SJSA1 (cell line): ENCODE results near the gene PACS1. TPM values are rescaled to one million over a fixed set of nuclear protein-coding genes. Genes with fewer than 3 reads are reported as not detected.
A peak's percentile ranks its signal among the peaks of the same experiment; 100 is the strongest.
"Not testable (repeated sequence)": the region's sequence is repeated elsewhere in the genome, so short reads cannot be mapped to it uniquely, and the experiment has no call there.

ENCODE experiments used
- DNase-seq, 2 experiments: peaks; one replicate each; pipeline ENCODE4 v3.0.0-alpha.2; 2015 to 2020; ENCODE audit warnings: low spot score in 2 of 2, low read depth in 1 of 2
- H3K27ac ChIP-seq: fragments of 250-450 bp; sonication (Bioruptor Pico); 2 replicates; pipeline ENCODE4 v1.5.1; 2020; ENCODE audit warnings: mild to moderate bottlenecking, moderate library complexity
- H3K27me3 ChIP-seq: fragments of 250-450 bp; sonication (Bioruptor Pico); replicated peaks from 2 replicates; pipeline ENCODE4 v1.5.1; 2020; ENCODE audit warnings: mild to moderate bottlenecking, moderate library complexity
- H3K36me3 ChIP-seq: fragments of 250-450 bp; sonication (Bioruptor Pico); 2 replicates; pipeline ENCODE4 v1.5.1; 2020; ENCODE audit warnings: mild to moderate bottlenecking
- H3K4me1 ChIP-seq: fragments of 250-450 bp; sonication (Bioruptor Pico); replicated peaks from 2 replicates; pipeline ENCODE4 v1.6.1; 2021; ENCODE audit warnings: mild to moderate bottlenecking
- H3K4me3 ChIP-seq: fragments of 250-450 bp; sonication (Bioruptor Pico); 2 replicates; pipeline ENCODE4 v1.5.1; 2020; ENCODE audit warnings: mild to moderate bottlenecking
- H3K9me3 ChIP-seq: fragments of 250-450 bp; sonication (Bioruptor Pico); replicated peaks from 2 replicates; pipeline ENCODE4 v1.5.1; 2020; ENCODE audit warnings: mild to moderate bottlenecking
- total RNA-seq: library from RNA; depleted of rRNA; stranded (reverse); fragments of >200 nt; shearing (Covaris generic); gene quantifications from 2 replicates; pipeline ENCODE4 v1.2.3, GENCODE V29; 2014

PACS1 gene
- total RNA-seq, 1 experiment from 2014 or later, result 37.1 TPM

DNA sequence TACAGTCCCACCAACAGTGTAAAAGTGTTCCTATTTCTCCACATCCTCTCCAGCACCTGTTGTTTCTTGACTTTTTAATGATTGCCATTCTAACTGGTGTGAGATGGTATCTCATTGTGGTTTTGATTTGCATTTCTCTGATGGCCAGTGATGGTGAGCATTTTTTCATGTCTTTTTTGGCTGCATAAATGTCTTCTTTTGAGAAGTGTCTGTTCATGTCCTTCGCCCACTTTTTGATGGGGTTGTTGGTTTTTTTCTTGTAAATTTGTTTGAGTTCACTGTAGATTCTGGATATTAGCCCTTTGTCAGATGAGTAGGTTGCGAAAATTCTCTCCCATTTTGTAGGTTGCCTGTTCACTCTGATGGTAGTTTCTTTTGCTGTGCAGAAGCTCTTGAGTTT lies 22.1 kb downstream of the PACS1 start:
- H3K27ac ChIP-seq, H3K27me3 ChIP-seq, H3K9me3 ChIP-seq, DNase-seq, H3K4me1 ChIP-seq, H3K4me3 ChIP-seq: not testable (repeated sequence)
- peaks cover 15% of the 10 kb centered on the region for H3K36me3 ChIP-seq

- H3K4me3 ChIP-seq, DNase-seq, H3K27ac ChIP-seq, H3K9me3 ChIP-seq, H3K4me1 ChIP-seq, H3K27me3 ChIP-seq: not testable (repeated sequence)
- H3K36me3 ChIP-seq, result peaks cover 34% of the 10 kb centered on the region
These were observed 29.7 kb downstream of the PACS1 start for GRCh38 chr11:66099746-66100145.

GRCh38 chr11:66100272-66101065 lies 30.4 kb downstream of the PACS1 start:
- H3K27ac ChIP-seq, result no peak overlapping the region
- peaks cover 31% of the 10 kb centered on the region for H3K36me3 ChIP-seq
- H3K27me3 ChIP-seq, result no peaks in the 10 kb centered on the region
- H3K4me1 ChIP-seq, result peaks cover 11% of the 10 kb centered on the region
- no peaks in the 10 kb centered on the region for H3K9me3 ChIP-seq
- no peak for DNase-seq
- no peak overlapping the region for H3K4me3 ChIP-seq

DNA sequence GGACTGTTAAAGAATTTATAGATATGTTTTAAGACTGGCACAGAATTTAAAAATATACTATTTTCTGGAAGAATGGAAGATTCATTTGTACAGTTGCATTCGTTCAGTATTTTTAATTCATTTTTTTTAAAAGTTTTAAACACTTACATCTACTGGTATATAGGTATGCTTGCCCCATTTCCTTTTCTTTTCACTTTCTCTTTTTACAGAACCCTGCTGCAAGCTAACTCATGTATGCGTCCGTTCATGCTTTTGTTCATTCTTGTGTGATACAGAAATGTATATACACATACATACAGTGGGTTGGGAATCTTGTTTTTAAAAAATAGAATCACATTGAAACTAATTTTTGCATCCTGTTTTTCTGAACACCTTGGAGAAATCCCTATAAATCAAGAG lies 31.0 kb downstream of the PACS1 start:
- no peak overlapping the region for H3K27ac ChIP-seq

DNA sequence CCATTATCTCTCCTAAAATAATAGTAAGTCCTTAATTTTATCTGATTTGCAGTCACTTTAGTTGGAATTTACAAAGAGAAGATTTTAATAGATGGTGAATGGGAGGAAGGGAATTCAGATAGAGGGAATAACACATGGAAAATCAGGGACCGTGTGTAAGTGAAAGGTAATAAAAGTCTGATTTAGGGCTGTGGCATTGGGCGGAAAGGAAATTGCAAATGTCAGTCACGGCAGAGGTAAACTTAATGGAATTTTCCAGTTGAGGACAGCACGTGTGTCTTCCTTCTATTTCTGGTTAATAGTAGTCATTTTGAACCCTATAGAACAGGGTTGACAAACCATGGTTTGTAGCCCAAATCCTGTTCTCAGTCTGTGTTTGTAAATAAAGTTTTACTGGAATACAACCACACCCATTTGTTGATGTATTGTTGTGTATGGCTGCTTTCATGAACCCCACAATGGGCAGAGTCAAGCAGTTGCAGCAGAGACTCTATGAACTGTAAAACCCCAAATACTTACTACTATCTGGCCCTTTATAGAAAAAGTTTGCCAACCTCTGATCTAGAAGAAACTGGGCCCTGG lies 34.1 kb downstream of the PACS1 start:
- Histone ChIP-seq H3K4me3 (no peak overlapping the region), H3K9me3 (no peaks in the 10 kb centered on the region), H3K36me3 (peaks cover 15% of the 10 kb centered on the region), H3K27me3 (no peaks in the 10 kb centered on the region), H3K4me1 (peaks cover 24% of the 10 kb centered on the region), H3K27ac (no peak overlapping the region)
- DNase-seq, result no peak

More for the DNA sequence above, 31.0 kb downstream of the PACS1 start:
- Histone ChIP-seq H3K4me1 (peaks cover 11% of the 10 kb centered on the region), H3K27me3 (no peaks in the 10 kb centered on the region), H3K4me3 (no peak overlapping the region), H3K9me3 (no peaks in the 10 kb centered on the region), H3K36me3 (peaks cover 30% of the 10 kb centered on the region)
- no peak for DNase-seq

DNA sequence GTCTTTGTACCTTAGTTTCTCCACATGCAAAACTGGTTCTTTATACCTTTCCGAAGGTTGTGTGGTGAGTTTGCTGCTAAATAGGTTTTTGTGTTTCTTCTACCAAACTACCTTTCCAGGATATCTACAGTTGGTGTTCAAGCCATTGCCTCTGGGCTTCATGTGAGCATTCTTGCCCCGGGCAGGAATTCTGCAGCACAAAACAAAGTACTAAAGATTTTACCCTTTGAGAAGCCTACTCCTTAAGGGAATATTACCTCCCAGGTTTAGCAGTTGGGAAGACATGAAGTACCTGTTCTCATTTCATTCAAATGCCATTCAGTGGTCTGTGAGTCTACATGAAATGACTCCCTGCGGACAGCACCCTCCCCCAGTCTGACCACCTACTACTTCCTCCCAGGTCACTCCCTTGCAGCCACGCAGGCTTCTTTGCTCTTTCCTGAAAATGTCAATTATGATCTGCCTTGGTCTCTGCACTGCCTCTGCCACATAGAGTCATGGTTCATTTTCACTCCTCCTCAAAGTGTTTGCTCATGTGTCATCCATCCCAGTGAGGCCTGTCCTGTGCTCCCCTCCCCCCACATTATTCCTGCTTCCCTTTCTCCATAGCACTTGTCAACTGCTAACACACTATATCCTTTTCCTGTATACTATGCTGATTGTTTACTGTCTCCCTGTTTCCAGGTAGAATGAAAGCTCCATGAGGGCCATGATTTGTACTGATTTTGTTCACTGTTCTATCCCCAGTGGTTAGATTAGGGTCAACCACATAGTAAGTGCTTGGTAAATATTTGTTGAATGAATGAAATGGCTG lies 36.9 kb downstream of the PACS1 start:
- H3K9me3 ChIP-seq, result no peaks in the 10 kb centered on the region
- H3K36me3 ChIP-seq, result peaks cover 10% of the 10 kb centered on the region
- H3K27me3 ChIP-seq, result no peaks in the 10 kb centered on the region
- DNase-seq, result no peak
- H3K27ac ChIP-seq, result no peak overlapping the region
- H3K4me1 ChIP-seq, result peaks cover 41% of the 10 kb centered on the region
- no peak overlapping the region for H3K4me3 ChIP-seq

DNA sequence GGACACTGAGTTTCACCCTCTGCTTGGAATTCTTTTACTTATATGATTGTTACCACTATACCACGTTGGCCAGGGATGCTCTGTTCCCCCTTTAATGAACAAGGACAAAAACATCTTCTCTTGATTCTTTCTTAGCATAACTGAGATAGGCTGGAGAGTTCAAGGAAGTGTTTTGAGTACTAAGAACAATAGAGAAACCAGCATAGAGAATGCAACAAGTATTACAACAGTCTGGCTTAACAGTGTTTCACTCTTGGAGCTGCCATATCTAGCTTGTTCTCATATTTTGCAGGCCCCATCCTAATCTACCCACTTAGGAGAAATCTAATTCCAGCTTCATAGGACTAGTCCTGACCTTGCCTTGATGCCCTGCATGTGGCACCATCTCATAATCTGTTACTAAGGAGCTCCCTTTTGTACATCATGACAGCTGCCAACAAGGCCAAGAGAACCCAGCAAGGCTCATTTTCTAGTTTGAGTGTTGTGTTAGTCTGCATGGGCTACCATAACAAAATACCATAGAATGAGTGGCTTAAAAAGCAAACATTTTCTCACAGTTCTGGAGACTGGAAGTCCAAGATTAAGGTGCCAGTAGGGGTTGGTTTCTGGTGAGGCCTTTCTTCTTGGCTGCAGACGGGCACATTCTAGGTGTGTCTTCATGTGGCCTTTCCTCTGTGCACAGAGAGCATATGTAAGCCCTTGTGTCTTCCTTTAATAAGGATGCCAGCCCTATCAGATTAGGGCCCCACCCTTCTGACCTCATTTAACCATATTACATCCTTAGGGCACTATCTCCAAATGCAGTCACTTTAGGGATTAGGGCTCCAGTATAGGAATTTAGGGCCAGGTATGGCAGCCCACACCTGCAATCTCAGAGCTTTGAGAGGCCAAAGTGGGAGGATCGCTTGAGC lies 37.8 kb downstream of the PACS1 start:
- H3K27me3 ChIP-seq, result no peaks in the 10 kb centered on the region
- H3K4me1 ChIP-seq, result peaks cover 50% of the 10 kb centered on the region
- no peak overlapping the region for H3K27ac ChIP-seq
- no peak overlapping the region for H3K4me3 ChIP-seq
- H3K36me3 ChIP-seq, result peaks cover 10% of the 10 kb centered on the region
- no peak for DNase-seq
- H3K9me3 ChIP-seq, result no peaks in the 10 kb centered on the region

- no peak overlapping the region for H3K27ac ChIP-seq
These were observed 39.2 kb downstream of the PACS1 start for GRCh38 chr11:66109294-66109693.

DNA sequence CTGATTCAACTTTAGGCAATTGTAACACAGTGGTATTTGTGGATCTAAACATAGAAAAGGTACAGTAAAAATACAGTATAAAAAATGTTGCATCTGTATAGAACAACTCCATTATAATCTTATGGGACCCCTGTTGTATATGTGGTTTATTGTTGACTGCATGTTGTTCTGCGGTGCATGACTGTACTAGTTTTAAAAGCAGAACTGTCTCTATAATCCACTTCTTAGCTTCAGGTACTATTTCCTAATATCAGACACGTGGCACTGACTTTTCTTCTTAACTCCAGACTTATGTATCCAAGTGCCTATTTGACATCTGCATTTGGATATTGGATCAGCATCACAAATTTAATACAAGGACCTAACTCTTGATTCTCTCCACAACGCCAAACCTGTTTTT lies 41.1 kb downstream of the PACS1 start:
- no peaks in the 10 kb centered on the region for H3K27me3 ChIP-seq
- H3K9me3 ChIP-seq, result no peaks in the 10 kb centered on the region
- H3K4me3 ChIP-seq, result no peak overlapping the region
- no peak for DNase-seq
- no peak overlapping the region for H3K27ac ChIP-seq
- H3K4me1 ChIP-seq, result peaks cover 66% of the 10 kb centered on the region
- peaks cover 6% of the 10 kb centered on the region for H3K36me3 ChIP-seq

More at GRCh38 chr11:66109294-66109693, 39.2 kb downstream of the PACS1 start:
- no peaks in the 10 kb centered on the region for H3K27me3 ChIP-seq
- H3K4me3 ChIP-seq, result no peak overlapping the region
- no peaks in the 10 kb centered on the region for H3K9me3 ChIP-seq
- peaks cover 60% of the 10 kb centered on the region for H3K4me1 ChIP-seq
- H3K36me3 ChIP-seq, result peaks cover 7% of the 10 kb centered on the region
- no peak for DNase-seq

GRCh38 chr11:66112041-66112491 lies 42.0 kb downstream of the PACS1 start:
- peak overlapping the region; percentile 68 for H3K27ac ChIP-seq
- H3K36me3 ChIP-seq, result peaks cover 2% of the 10 kb centered on the region
- no peaks in the 10 kb centered on the region for H3K9me3 ChIP-seq
- no peak overlapping the region for H3K4me3 ChIP-seq
- no peaks in the 10 kb centered on the region for H3K27me3 ChIP-seq
- peaks cover 65% of the 10 kb centered on the region for H3K4me1 ChIP-seq
- no peak for DNase-seq

DNA sequence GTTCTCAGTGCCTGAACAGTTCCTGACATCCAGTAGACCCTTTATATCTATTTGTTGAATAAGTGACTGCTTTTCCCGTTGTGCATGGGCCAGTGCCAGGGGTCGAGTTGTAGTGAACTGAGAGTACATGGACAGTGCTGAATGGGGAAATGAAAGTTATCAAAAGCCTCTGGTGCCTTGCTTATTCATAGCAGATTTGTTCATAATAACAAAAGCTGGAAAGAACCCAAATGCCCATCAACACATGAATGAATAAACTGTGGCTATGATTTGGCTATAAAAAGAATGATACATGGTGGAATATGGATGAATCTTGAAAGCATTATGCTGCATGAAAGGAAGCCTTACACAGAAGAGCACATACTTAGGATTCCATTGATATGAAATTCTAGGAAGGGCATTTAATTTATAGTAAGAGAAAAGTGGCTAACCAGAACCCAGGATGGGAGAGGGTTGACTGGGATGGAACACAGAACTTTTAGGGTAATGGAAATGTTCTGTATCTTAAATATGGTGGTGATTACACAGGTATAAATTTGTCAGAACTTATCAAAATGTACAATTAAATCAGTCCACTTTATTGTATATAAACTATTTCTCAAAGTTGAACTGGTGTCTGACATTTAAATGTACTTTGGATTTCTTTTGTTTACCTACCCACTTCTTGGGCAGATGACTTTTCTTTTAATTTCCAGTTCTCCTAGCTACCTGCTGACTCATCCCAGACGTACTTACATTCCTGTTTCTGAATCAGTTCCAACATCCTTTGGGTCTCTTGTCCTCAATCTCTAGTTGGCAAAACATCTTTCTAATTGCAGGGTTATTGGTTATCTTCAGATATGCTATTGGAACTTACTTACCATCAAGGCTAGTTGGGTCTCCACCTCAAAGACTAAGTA lies 42.8 kb downstream of the PACS1 start:
- Histone ChIP-seq H3K27me3 (no peaks in the 10 kb centered on the region), H3K4me3 (no peak overlapping the region), H3K9me3 (no peaks in the 10 kb centered on the region), H3K4me1 (peaks cover 61% of the 10 kb centered on the region), H3K27ac (peak overlapping the region; percentile 68), H3K36me3 (no peaks in the 10 kb centered on the region)
- DNase-seq, result peak in 1 of 2 experiments; percentile 91

DNA sequence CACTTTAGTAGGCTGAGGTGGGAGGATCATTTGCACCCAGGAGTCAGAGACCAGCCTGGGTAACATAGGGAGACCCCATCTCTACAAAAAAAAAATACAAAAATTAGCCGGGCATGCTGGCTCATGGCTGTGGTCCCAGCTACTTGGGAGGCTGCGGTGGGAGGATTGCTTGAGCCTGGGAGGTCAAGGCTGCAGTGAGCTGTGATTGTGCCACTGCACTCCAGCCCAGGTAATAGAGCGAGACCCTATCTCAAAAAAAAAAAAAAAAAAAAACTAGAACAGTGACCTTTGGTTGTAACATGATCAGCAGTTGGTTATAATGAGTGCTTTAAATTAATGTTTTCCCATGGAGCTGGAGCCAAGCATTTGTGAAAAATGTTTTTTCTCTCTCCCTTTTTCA lies 44.9 kb downstream of the PACS1 start:
- peaks cover 73% of the 10 kb centered on the region for H3K4me1 ChIP-seq
- not testable (repeated sequence) for DNase-seq, H3K36me3 ChIP-seq, H3K9me3 ChIP-seq, H3K27me3 ChIP-seq, H3K27ac ChIP-seq, H3K4me3 ChIP-seq
